ENCODE data around the gene CD82.

DNA sequence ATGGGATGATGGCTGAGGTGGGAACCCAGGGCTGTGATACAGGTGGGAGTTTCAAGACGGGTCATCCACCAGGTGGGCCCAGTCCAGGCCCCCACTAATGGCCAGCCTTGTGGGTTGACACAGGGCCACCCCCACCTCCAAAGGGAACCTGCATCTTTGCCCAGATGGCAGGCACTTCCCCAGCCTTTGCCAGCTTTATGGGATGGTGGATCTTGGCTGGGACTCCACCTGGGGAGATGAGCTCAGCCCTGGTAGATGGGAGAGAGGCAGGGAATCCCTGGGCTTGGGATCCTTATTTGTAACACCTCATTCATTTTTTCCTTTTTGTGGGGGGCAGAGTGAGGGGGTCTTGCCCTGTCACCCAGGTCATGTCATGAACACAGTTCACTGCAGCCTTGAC, 33.4 kb downstream of the CD82 start:
- TF ChIP-seq POLR2A (IDR thresholded peaks at IDR 0.05; ENCODE audit: low read depth, low read length) = no peak
- TF ChIP-seq POLR2AphosphoS5 (IDR thresholded peaks at IDR 0.05; ENCODE audit: low read depth, low read length) = no peak
